Measurements from ENCODE around the gene KLHL6.
"Not testable (repeated sequence)": the region's sequence is repeated elsewhere in the genome, so short reads cannot be mapped to it uniquely, and the experiment has no call there.

KLHL6 gene

DNA sequence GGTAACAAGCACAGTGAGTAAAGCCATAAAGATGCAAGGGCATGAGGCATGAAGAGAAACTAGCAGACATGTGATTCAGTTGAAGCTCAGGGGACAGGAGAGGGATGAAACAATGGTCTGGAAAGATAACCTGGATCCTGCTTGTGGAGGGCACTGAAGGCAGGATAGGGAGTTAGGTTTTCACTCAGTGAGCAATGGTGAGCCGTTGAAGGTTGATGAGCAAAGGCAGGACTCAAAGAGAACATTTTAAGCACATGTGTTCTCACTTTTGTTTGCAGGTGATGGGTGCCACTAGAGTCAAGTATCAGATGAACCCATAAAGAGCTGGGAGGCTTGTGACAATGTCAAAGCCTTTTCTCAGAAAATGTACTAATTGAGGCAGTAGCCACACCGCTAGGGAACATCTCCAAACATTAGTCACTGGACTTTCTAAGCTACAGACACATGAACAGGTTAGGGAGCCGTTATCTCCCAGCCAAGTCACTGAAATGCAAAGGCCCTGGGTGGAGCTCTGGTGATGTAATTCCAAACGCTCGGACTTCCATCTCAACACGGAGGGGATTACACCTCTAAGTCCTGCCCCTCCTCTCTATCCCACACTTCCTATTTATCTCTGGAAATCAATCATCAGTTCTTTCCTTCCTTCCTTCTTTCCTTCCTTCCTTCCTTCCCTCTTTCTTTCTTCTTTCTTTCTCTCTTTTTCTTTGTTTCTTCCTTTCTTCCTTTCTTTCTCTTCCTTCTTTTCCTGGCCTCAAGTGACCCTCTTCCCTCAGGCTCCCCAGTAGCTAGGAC lies 22.7 kb downstream of the KLHL6 start:
- DNase-seq, result no peak

DNA sequence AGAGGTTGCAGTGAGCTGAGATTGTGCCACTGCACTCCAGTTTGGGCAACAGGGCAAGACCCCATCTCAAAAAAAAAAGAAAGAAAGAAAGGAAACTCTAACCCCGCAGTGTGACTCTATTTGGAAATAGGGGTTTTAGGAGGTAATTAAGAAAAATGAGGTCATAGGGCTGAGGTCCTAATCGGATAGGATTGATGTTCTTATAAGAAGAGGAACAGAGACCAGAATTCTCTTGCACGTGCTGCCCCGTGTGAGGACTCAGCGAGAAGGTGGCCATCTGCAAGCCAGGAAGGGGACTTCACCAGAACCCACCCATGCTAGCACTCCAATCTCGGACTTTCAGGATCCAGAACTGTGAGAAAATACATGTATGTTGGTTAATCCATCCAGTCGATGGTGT lies 25.8 kb downstream of the KLHL6 start:
- DNase-seq, result no peak

DNA sequence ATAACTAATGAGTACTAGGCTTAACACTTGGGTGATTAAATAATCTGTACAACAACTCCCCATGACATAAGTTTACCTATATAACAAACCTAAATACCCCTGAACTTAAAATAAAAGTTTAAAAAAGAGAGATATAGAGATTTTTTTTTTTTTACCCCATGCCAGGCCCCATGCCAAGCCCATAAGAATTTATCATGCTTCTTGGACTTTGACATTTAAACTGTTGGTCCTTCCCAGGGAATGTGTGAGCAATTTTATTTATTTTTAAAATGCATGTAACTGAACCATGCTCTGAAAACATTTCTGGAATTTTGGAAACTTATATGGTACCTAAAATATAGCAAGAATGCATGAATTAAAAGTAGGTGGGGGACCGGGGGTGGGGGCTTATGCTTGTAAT lies 26.3 kb downstream of the KLHL6 start:
- no peak for DNase-seq

DNA sequence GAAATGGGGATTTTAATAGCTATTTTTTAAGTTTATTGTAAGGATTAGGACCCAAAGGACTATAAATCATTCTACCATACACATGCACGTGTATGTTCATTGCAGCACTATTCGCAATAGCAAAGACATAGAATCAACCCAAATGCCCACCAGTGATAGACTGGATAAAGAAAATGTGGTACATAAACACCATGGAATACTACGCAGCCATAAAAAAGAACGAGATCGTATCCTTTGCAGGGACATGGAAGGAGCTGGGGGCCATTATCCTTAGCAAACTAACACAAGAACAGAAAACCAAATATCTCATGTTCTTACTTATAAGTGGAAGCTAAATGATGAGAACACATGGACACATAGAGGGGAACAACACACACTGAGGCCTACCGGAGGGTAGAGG lies 26.7 kb downstream of the KLHL6 start:
- not testable (repeated sequence) for DNase-seq

DNA sequence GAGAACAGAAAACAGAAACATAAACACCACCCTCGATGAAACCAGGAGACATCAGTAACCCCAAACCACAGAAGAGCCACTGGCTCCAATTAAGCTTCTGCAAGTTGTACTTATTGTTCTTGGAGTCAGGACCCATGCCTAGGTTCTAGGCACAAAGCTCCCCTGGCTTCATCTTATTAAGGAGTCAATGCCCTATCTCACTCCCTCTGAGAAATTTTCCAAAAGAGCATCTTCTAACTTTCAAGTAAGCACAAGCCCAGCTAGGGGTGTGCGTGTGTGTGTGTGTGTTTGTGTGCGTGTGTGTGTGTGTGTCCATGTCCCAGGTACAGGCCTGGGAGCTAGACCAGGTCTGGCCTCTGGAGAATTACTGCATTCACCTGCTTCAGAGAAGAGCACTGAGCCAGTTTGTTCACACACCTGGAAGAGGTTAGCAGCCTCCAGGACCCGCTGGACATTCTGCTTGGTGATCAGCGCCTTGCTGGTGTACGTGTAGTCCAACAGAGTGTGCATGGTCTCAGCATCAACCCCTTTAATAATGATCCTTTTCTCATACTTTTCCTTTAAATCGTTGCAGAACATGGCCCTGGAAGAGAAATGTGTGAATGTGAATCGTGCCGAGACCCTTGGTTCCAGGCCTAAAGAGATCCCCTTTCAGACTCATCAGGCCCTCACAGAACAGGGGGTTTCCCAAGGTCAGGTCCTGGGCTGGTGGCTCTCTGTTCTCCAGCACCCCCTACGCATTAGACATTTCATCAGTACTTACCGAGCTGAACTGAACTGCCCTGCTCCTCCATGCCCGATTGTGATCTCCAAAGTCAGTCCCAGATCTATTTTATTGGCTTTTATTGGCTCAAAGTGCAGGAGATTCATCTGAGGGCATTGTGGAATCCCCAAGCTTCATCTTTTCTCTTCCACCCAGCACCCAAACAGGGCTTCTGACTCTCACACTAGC lies 27.8 kb downstream of the KLHL6 start:
- DNase-seq, result no peak

DNA sequence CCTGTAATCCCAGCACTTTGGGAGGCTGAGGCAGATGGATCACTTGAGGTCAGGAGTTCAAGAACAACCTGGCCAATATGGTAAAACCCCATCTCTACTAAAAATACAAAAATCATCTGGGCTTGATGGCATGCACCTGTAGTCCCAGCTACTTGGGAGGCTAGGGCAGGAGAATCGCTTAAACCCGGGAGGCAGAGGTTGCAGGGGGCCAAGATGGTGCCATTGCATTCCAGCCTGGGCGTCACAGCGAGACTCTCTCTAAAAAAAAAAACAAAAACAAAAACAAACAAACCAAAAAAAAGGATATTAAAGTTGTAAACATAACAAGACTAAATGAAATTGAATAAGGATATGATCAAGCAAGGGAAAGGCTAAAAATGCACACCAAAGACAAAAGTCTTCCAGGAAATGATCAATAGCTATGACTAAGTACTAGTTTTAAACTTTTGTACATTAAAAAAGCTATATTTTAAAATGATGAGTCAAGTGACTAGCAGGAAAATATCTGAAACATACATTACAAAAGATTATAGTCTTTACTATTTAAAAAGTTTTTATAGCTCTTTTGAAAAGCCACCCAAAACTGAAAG lies 28.6 kb downstream of the KLHL6 start:
- DNase-seq, result no peak

DNA sequence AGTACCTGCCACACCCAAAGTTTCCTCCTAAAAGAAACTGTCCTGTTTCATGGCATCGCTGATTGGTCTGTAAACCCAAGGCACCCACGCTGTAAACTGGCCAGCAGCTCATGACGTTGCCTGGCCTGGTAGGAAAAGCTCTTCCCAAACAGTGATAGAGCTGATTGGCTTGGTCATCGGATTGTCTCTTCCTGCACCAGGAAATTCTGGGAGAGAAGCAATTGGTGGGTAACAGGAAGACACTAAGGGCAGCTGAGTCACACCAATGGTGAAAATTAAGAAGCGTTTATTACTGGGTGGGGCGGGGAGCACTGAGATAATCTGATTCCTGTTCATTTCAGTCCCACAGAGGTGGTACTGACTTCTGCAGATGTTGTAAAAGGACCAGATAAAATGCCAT lies 31.0 kb downstream of the KLHL6 start:
- no peak for DNase-seq

DNA sequence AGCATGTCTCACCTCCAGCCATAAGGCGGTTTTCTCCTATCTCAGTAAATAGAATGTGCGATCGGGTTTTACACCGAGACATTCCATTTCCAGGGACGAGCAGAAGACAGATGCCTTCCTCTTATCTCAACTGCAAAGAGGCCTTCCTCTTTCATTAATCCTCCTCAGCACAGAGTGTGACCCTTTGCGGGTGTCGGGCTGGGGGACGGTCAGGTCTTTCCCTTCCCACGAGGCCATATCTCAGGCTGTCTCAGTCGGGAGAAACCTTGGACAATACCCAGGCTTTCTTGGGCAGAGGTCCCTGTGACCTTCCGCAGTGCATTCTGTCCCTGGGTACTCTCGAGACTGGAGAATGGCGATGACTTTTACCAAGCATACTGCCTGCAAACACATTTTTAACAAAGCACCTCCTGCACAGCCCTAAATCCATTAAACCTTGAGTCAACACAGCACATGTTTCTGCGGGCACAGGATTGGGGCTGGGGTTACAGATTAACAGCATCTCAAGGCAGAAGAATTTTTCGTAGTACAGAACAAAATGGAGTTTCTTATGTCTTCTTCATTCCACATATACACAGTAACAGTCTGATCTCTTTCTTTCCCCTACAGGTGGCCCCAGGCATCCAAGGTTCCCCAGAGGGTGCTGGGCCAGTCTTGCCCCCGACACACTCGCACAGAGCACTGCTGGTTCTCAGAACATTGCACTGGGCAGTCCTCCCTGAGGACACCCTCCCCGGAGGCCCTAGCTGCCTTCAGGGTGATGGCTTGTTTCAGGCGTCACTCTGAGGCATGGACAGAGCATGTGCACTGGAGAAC lies 34.6 kb downstream of the KLHL6 start:
- not testable (repeated sequence) for DNase-seq

DNA sequence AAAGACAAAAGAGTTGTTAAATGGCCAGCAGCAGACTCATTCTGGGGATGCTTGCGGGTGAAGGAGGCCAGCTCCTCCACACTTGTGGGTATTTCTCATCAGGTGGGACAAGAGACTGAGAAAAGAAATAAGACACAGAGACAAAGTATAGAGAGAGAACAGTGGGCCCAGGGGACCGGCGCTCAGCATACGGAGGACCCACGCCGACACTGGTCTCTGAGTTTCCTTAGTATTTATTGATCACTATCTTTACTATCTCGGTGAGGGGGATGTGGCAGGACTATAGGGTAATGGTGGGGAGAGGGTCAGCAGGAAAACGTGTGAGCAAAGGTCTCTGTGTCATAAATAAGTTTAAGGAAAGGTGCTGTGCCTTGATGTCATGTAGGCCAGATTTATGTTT lies 35.2 kb downstream of the KLHL6 start:
- not testable (repeated sequence) for DNase-seq

DNA sequence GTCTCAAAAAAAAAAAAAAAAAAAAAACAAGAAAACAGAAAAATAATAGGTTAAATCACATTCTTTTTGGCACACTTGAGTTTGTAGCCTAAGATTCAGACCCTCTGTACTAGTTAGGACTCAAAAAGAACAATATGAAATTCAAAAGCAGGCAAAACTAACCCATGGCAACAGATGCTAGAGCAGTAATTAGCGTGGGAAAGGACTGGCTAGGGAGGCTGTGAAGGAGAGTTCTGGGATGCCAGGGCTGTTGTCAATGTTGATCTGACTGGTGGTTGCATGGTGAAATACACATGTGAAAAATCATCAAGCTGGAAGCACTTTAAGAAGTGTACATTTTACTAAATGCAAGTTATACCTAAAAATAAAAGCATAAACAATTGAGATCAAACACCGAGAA lies 35.6 kb downstream of the KLHL6 start:
- DNase-seq, result no peak

DNA sequence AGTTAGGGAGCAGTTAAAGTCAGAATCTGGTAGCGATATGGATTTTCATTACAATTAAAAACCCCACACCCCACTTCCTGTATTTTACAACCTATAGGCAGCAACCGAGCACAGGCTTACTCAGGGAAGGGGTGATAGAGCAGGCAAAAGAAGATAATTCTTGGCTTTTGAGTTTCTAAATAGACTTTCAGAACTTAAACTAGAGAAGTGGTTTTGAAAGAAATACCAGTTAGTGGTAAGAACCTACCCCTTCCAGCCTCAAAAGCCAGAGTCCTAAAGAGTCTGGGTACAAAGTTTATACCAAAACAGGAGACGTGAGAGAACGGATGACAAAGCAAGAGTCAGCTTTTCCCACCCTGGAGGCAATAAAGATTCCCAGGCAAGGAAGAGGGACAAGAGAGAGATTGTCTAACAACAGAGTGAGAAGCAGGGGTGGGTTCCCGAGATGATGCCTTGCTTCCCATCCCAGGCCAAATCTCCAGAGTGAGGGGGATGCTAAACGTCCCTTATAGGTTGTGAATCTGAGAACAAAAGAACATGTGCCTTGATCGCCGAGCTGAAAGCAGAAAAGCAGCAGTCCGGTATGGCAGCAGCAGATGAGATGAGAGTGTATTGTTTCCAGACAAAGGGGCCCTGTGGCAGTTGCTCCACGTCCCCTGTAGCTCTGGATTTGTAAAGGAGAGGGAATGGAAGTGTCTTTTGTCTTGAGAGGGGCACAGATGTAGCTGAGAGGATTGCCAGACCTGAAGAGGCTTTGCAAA lies 36.8 kb downstream of the KLHL6 start:
- DNase-seq, result peak in 5 of 51 donors; percentile 12 to 22 (median 18)

DNA sequence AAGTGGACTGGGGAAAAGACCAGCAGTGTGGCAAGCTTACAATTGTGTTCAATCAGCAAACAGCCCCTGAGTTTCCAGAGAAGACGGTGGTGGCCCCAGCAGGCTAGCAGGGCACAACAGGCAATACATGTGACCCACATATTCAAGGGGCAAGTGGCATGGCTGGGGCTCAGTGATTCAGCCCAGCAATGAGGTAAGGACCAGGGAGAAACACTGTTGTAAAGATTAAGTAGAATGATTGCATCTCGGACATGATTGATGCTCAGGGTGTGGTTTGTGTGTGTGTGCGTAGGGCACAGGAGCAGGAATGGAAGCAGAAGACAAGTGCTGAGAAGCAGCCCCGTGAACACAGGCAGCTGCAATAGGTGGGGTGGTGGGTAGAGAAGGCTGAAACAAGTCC lies 37.9 kb downstream of the KLHL6 start:
- no peak for DNase-seq

DNA sequence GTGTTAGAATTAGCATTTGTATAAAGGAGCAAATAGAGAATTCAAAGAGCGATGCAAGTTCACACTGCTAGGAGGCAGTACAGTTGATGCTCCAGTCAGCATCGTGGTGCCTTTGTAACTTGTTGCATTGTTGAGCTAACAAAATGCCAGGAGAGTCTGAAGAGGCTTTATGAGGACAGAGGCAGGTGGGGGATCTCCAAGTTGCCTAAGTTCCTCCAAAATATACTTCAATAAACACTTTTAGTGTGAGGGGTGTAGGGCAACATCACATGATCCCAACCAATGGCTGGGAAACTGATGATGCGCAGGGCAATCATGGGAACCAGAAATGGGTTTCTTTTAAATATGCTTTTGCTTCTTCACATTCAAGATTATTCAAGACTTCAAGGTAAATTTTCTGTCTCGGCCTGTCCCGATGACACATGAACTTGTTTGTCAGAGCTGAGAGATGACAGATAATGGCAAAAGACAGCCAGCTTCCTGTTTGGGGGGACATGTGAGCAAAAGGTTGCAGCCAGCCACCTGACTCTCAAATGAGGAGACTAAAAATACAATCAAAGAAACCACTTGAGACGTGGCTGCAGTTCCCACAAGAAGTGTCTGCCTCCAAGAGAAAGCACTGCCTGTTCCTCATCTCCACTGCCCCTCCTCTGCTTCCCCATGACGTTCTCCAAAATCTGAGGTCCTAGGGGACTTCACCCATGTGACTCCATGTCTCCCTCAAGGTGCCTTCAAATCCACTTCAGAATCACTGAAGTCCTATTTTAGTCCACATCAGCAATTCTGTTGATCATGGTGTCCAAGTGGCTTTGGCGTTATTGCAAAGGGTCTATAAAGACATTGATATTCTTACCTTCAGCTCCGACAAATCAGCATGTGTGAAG lies 39.3 kb downstream of the KLHL6 start:
- no peak for DNase-seq

DNA sequence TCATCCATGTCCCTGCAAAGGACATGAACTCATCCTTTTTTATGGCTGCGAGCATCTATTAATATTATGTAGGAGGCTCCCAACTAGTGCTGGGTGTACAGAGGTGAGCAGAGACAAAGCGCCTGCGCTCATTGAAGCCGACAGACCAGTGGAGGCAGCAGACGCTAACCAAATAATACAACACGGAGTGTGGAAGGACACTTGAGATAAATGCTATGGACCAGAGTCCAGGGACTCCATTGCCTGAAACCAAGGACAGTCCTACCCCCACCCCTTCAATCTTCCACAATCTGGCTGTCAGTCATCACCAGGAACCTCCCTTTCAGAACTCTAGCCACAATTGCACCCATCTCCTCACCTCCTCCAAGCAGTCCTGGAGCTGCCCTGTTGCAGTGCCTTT lies 41.5 kb downstream of the KLHL6 start:
- DNase-seq, result no peak

DNA sequence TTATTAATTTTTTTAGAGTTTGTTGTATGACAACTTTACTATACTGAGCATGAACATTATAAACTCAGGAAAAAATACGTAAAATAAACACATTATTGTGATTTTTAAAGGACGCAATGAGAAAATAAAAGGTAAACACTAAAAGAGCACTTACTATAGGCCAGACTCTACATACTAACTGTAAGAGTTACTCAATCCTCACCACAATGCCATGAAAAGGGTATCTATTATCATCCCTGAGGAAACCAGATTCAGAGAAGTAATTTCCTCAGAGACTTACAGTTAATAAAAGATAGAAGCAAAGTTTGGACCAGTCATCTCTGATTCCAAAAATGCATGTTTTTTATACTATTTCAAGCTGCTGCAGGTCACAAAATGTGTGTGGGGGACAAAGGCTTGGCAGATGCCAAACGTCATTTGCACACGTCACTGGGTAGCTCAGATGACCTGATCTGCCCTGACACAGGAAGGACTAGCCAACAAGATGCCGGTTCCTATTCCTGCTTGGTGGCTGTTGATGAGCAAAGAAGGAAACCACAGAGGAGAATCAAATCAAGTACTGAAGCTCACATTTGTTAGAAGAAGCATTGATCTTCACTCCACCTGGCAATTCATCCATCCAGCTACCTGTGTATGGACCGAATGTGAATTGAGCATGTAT lies 42.3 kb downstream of the KLHL6 start:
- peak in 1 of 51 donors; percentile 9 for DNase-seq

DNA sequence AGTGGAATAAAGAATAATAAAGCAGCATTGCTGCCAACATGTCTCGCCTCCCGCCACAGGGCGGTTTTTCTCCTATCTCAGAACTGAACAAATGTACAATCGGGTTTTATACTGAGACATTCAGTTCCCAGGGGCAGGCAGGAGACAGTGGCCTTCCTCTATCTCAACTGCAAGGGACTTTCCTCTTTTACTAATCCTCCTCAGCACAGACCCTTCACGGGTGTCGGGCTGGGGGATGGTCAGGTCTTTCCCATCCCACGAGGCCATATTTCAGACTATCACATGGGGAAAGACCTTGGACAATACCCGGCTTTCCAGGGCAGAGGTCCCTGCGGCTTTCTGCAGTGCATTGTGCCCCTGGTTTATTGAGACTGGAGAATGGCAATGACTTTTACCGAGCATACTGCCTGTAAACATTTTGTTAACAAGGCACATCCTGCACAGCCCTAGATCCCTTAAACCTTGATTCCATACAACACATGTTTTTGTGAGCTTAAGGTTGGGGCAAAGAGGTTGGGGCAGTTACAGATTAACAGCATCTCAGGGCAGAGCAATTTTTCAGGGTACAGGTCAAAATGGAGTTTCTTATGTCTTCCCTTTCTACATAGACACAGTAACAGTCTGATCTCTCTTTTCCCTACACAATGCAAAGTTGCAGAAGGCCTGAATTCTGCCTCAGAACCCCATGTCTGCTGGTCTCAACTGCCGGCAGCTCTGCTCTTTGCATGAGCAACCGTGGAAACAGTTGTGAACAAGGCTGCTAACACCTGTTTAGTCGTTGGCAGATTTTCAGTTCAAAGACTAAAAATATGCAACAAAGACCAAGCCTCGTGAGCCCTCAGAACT lies 44.0 kb downstream of the KLHL6 start:
- DNase-seq, result not testable (repeated sequence)

DNA sequence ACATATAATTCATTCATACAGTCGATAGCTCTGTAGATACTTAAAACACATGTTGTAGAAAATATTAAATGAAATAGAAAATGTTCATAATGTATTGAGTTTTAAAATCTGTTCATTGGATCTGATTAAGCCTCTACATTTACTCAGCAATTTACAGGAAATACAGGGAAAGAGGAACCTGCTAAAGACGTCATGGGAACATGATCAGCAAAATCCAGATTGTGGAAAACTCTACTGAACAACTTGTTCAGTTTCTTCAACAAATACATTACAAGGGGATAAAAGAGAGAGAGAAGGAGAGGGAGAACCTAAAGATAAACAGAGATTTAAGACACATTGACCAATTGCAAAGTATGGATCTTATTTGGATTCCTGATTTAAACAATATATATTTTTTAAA lies 46.7 kb downstream of the KLHL6 start:
- no peak for DNase-seq

DNA sequence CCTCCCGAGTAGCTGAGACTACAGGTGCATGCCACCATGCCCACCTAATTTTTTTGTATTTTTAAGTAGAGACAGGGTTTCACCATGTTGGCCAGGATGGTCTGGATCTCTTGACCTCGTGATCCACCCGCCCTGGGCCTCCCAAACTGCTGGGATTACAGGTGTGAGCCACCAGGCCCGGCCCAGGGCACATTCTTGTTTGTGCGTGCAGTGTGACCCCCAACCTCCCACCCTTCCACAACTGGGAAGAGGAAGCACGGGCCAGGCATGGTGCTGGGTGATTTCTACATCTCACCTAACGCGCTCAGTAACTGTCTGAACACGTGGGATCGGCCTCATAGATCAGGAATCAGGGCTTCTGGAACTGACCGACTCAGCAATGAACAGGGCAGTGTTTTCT lies 48.0 kb downstream of the KLHL6 start:
- no peak for DNase-seq
